Transverse colon (tissue), 4 donors: Measurements from ENCODE around the gene TRIP10.

ENCODE experiments used
- CTCF ChIP-seq, 5 experiments: fragments of 200-600 bp in 3 of 5; fragments of 450-650 bp in 2 of 5; sonication (generic) in 3 of 5; IDR thresholded peaks; 1 replicate in 2 of 5; 2 replicates in 3 of 5; pipeline ENCODE4 v1.5.1; 2016 to 2017; ENCODE audit warnings: antibody characterized with exemption in 5 of 5, inconsistent platforms in 3 of 5, mild to moderate bottlenecking in 2 of 5, moderate library complexity in 1 of 5
- POLR2AphosphoS5 ChIP-seq, 3 donors: sonication (generic); formaldehyde crosslinking; IDR thresholded peaks; one replicate each; pipeline ENCODE4 v1.6.1; 2016; ENCODE audit warnings: antibody characterized with exemption in 3 of 3

- TF ChIP-seq CTCF (IDR thresholded peaks at IDR 0.05) (no peak), POLR2AphosphoS5 (IDR thresholded peaks at IDR 0.05) (no peak)
These were observed 25.4 kb upstream of the TRIP10 start for GRCh38 chr19:6713773-6714692.
